ENCODE results near the gene TRERF1.

DNA sequence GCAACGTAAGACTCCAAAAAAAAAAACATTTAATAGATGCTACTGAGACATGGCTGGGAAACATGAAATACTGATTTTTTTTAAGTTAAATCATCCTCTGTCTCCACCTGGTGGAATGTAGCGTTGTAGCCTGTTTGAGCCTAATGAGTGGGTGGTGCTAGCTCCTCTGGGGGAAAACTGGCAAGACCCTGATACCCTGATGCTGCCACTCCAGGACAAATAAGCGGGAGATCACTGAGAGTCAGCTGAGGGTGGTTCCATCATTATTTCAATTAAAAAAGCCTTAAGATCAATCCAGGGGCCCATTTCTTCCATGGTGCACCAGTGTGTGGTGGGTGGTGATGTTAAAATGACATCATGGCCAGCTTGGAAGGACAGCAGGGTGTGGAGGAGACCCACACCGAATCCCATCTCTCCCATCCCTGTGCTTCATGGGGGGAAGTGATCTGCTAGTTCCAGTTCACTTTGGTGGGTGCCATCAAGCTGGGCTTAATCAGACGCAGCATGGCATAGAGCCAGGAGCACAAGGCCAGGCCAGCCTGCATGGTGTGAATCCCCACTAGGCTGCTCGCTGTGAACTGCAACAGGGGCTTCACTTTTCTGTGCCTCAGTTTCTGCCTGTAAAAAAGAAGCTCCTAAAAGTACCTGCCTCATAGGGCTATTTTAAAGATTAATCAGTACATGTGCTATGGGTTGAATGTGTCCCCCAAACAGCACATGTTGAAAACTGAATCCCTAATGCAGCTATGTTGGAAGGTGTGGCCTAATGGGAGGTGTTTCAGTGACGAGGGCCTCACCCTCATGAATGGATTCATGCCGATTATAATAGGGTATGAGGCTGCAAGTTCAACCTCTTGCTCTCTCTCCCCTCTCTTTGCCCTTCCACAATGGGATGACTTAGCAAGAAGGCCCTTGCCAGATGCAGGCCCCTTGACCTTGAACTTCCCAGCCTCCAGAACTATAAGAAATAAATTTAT is 221.1 kb downstream of the TRERF1 start:
- TF ChIP-seq, protein P1, sequence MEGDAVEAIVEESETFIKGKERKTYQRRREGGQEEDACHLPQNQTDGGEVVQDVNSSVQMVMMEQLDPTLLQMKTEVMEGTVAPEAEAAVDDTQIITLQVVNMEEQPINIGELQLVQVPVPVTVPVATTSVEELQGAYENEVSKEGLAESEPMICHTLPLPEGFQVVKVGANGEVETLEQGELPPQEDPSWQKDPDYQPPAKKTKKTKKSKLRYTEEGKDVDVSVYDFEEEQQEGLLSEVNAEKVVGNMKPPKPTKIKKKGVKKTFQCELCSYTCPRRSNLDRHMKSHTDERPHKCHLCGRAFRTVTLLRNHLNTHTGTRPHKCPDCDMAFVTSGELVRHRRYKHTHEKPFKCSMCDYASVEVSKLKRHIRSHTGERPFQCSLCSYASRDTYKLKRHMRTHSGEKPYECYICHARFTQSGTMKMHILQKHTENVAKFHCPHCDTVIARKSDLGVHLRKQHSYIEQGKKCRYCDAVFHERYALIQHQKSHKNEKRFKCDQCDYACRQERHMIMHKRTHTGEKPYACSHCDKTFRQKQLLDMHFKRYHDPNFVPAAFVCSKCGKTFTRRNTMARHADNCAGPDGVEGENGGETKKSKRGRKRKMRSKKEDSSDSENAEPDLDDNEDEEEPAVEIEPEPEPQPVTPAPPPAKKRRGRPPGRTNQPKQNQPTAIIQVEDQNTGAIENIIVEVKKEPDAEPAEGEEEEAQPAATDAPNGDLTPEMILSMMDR (IDR thresholded peaks at IDR 0.05): peak in 1 of 4 experiments; percentile 16
- no peak for TF ChIP-seq POLR2A (IDR thresholded peaks at IDR 0.05)
